ENCODE measurements around the gene RNASE11. TPM values are rescaled to one million over a fixed set of nuclear protein-coding genes. Genes with fewer than 3 reads are reported as not detected.

The RNASE11 gene
- total and polyA plus RNA-seq, 2 donors (not counting 1 experiment from before 2014, with no cell fraction given): not detected

- WGBS (ENCODE audit: insufficient coverage): 0% methylated on average over 3 of the region's 5 CpGs
- H3K4me1 ChIP-seq (ENCODE audit: control insufficient read depth in 2 of 2, insufficient read depth in 2 of 2, low read length in 2 of 2): peaks cover 38 to 51% of the 10 kb centered on the region in 2 donors
- peak overlapping the region; percentile 78 for H3K9ac ChIP-seq (ENCODE audit: low read length)
- no peak overlapping the region for H2AFZ ChIP-seq (ENCODE audit: insufficient read depth, low read depth, low read length, poor library complexity, severe bottlenecking)
- peak overlapping the region in 3 of 5 experiments; percentile 22 to 71 (median 70) for H3K4me3 ChIP-seq (ENCODE audit: control extremely low read depth in 1 of 5, extremely low read depth in 1 of 5, insufficient read depth in 1 of 5, low read depth in 2 of 5, low read length in 4 of 5)
- TF ChIP-seq CTCF (IDR thresholded peaks at IDR 0.05): no peak
- TF ChIP-seq EZH2 (IDR thresholded peaks at IDR 0.05; ENCODE audit: borderline replicate concordance, insufficient read depth, low read depth, low read length, poor library complexity, severe bottlenecking): no peak
- no peaks in the 10 kb centered on the region for H3K79me2 ChIP-seq (ENCODE audit: control insufficient read depth, insufficient read depth, low read length)
- Mint-ChIP-seq H3K27ac (no peak overlapping the region), H3K4me3 (no peak overlapping the region), H3K4me1 (peaks cover 6% of the 10 kb centered on the region), H3K27me3 (no peaks in the 10 kb centered on the region), H3K9me3 (ENCODE audit: insufficient read depth) (no peaks in the 10 kb centered on the region)
- H3K9me3 ChIP-seq (ENCODE audit: control extremely low read depth in 1 of 3, control insufficient read depth in 2 of 3, insufficient read depth in 1 of 3, low read length in 2 of 3): no peaks in the 10 kb centered on the region
- H3K4me2 ChIP-seq (replicated peaks; ENCODE audit: low read depth, low read length, poor library complexity, severe bottlenecking): peak overlapping the region; percentile 77
- peak; percentile 40 for ATAC-seq (ENCODE audit: low read depth)
- intact Hi-C loops (cut with micrococcal nuclease): loop anchor here (1.0 to 10.0 kb wide), 6 partner anchors 50 to 492 kb away; partner anchors contain the start of genes PIP4P1, RNASE6 and TMEM253
- H3K36me3 ChIP-seq (replicated peaks in 1 of 2; ENCODE audit: control extremely low read depth in 1 of 2, control insufficient read depth in 1 of 2, extremely low read depth in 1 of 2, insufficient read depth in 2 of 2, low read length in 1 of 2): no peaks in the 10 kb centered on the region
- H3K27ac ChIP-seq (ENCODE audit: low read length in 2 of 2): peak overlapping the region; percentile 67 to 76
- ChIA-PET POLR2A (interaction anchor here (1.1 to 2.3 kb wide), 5 partner anchors 18 to 269 kb away, joined by 3 to 30 read pairs (median 7); partner anchors contain the start of genes PARP2, PIP4P1, RNASE4 and TEP1), CTCF (interaction anchor here (0.8 to 3.2 kb wide), 17 partner anchors 10 to 285 kb away, joined by 3 to 28 read pairs (median 5); partner anchors contain the start of genes APEX1, OSGEP, PARP2 and RNASE4)
- no peaks in the 10 kb centered on the region for H4K20me1 ChIP-seq (ENCODE audit: control insufficient read depth, insufficient read depth, low read length, poor library complexity, severe bottlenecking)
- peak; percentile 86 for DNase-seq
- H3K27me3 ChIP-seq (replicated peaks in 1 of 4; ENCODE audit: control extremely low read depth in 1 of 4, control insufficient read depth in 3 of 4, insufficient read depth in 4 of 4, low read length in 3 of 4): peaks cover 0 to 6% (median 0%) of the 10 kb centered on the region in 4 experiments
These were observed 24.6 kb upstream of the RNASE11 start for GRCh38 chr14:20612403-20612802.

GRCh38 chr14:20611277-20611676 is 23.5 kb upstream of the RNASE11 start:
- no peak overlapping the region for H3K4me3 ChIP-seq (ENCODE audit: control extremely low read depth in 1 of 5, extremely low read depth in 1 of 5, insufficient read depth in 1 of 5, low read depth in 2 of 5, low read length in 4 of 5)
- Mint-ChIP-seq H3K4me1 (peaks cover 6% of the 10 kb centered on the region), H3K27ac (no peak overlapping the region), H3K27me3 (no peaks in the 10 kb centered on the region), H3K9me3 (ENCODE audit: insufficient read depth) (no peaks in the 10 kb centered on the region), H3K4me3 (no peak overlapping the region)
- TF ChIP-seq CTCF (IDR thresholded peaks at IDR 0.05) (no peak), EZH2 (IDR thresholded peaks at IDR 0.05; ENCODE audit: borderline replicate concordance, insufficient read depth, low read depth, low read length, poor library complexity, severe bottlenecking) (no peak)
- no peaks in the 10 kb centered on the region for H4K20me1 ChIP-seq (ENCODE audit: control insufficient read depth, insufficient read depth, low read length, poor library complexity, severe bottlenecking)
- peak overlapping the region; percentile 77 for H3K4me2 ChIP-seq (replicated peaks; ENCODE audit: low read depth, low read length, poor library complexity, severe bottlenecking)
- intact Hi-C loops (cut with micrococcal nuclease): loop anchor here (5.0 to 10.0 kb wide), 3 partner anchors 171 to 494 kb away; partner anchors contain the start of genes RNASE6 and TMEM253
- H3K27ac ChIP-seq (ENCODE audit: low read length in 2 of 2): peak overlapping the region in 1 of 2 donors; percentile 76
- no peak overlapping the region for H3K9ac ChIP-seq (ENCODE audit: low read length)
- no peaks in the 10 kb centered on the region for H3K79me2 ChIP-seq (ENCODE audit: control insufficient read depth, insufficient read depth, low read length)
- H3K36me3 ChIP-seq (replicated peaks in 1 of 2; ENCODE audit: control extremely low read depth in 1 of 2, control insufficient read depth in 1 of 2, extremely low read depth in 1 of 2, insufficient read depth in 2 of 2, low read length in 1 of 2): no peaks in the 10 kb centered on the region
- no peak overlapping the region for H2AFZ ChIP-seq (ENCODE audit: insufficient read depth, low read depth, low read length, poor library complexity, severe bottlenecking)
- peaks cover 38 to 51% of the 10 kb centered on the region in 2 donors for H3K4me1 ChIP-seq (ENCODE audit: control insufficient read depth in 2 of 2, insufficient read depth in 2 of 2, low read length in 2 of 2)
- POLR2A ChIA-PET: no interaction called here
- WGBS (ENCODE audit: insufficient coverage): 74% methylated on average over 4 of the region's 4 CpGs
- peaks cover 0 to 3% (median 0%) of the 10 kb centered on the region in 4 experiments for H3K27me3 ChIP-seq (replicated peaks in 1 of 4; ENCODE audit: control extremely low read depth in 1 of 4, control insufficient read depth in 3 of 4, insufficient read depth in 4 of 4, low read length in 3 of 4)
- CTCF ChIA-PET: interaction anchor here (0.6 to 8.9 kb wide), 10 partner anchors 11 to 282 kb away, joined by 3 to 215 read pairs (median 16); partner anchors contain the start of genes CCNB1IP1, RNASE4 and TEP1
- DNase-seq: no peak
- no peaks in the 10 kb centered on the region for H3K9me3 ChIP-seq (ENCODE audit: control extremely low read depth in 1 of 3, control insufficient read depth in 2 of 3, insufficient read depth in 1 of 3, low read length in 2 of 3)
- no peak for ATAC-seq (ENCODE audit: low read depth)
